Stimulated activated CD4-positive, alpha-beta T cell treated with anti-CD3 and anti-CD28 coated beads, Interleukin-12 subunit alpha, Interleukin-12 subunit beta, amount 100 ng/mL, for 24 hours (primary cell): ENCODE measurements around the gene BBIP1.

Experiments
- DNase-seq, 2 experiments: peaks; one replicate each; pipeline ENCODE4 v3.0.0-alpha.2; 2020; ENCODE audit warnings: low read depth in 2 of 2

Gene BBIP1, protein sequence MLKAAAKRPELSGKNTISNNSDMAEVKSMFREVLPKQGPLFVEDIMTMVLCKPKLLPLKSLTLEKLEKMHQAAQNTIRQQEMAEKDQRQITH

GRCh38 chr10:110918643-110919348 lies at the start of gene BBIP1:
Gene BBIP1 (minus strand): TSS chr10:110919180. CDS start chr10:110918157, 1,023 bp downstream.
- peak in 1 of 2 experiments; percentile 24 for DNase-seq

- DNase-seq: no peak
Observed at GRCh38 chr10:110967645-110968044, 48.7 kb upstream of the BBIP1 start.

DNA sequence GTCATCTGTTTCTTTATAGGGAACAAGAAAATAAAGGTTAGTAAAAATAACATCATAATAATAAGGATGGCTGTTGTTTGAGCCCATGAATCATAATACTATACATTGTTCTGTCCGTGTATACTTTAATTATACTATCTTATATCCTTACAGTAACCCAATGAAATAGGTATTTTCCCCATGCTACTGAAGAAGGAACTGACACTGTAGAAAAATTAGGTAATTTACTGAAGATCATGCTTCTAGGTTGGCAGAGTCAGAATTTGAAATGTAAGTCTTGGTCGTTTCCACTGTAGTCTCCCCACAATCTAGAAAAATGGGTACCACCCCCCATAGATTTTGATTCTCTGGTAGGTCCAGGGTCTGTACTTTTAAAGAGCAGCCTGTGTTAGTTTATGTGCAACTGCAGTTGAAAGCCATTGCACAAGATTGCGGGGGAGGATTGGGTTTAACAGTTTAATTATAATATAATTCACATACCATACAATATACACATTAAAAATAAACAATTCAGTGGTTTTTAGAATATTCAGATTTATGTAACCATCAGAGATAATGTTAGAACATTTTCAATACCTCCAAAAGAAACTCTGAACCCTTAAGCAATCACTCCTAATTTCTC lies 48.1 kb upstream of the BBIP1 start:
- no peak for DNase-seq

- DNase-seq: no peak
Observed at GRCh38 chr10:110966146-110966545, 47.2 kb upstream of the BBIP1 start.

DNA sequence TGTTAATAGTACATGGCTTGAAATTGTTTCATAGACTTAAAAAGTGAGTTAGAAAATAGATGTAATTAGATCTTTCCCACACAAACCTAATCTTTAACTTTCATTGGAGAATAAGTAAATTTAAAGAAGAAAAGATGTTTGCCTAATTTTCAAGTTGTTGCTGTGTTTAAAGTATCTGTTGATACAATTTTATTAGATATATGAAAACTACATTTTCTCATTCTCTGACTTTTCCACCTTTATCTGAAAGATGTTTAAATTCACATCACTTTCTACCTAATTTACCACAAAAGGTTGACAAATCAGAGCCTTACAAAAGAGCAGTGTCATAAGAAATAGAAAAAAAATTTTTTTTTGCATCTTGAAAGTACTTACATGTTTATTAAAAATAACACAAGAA lies 46.2 kb upstream of the BBIP1 start:
- DNase-seq: no peak

- no peak for DNase-seq
Observed at GRCh38 chr10:110964681-110965080, 45.7 kb upstream of the BBIP1 start.

GRCh38 chr10:110963162-110963561 lies 44.2 kb upstream of the BBIP1 start:
- DNase-seq: no peak

DNA sequence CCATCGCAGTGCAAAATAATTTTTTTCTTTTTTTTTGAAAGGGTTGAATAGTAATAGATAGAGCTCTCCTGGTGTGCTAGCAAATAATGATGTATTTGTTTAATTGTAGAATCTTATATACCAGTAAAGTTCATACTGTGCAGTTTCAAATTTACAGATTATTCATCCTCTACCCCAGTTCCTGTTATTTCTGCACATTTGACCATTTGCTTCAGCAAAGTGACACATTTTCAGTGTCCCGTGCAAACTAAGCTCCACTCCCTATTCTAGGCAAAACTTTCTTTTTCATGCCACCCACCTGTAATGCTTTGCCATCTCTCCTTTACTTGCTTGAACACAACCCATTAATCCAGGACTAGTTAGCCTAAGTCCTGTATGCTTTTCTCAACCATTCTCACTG lies 43.5 kb upstream of the BBIP1 start:
- no peak for DNase-seq

- no peak for DNase-seq
Observed at GRCh38 chr10:110960333-110960712, 41.3 kb upstream of the BBIP1 start.

DNA sequence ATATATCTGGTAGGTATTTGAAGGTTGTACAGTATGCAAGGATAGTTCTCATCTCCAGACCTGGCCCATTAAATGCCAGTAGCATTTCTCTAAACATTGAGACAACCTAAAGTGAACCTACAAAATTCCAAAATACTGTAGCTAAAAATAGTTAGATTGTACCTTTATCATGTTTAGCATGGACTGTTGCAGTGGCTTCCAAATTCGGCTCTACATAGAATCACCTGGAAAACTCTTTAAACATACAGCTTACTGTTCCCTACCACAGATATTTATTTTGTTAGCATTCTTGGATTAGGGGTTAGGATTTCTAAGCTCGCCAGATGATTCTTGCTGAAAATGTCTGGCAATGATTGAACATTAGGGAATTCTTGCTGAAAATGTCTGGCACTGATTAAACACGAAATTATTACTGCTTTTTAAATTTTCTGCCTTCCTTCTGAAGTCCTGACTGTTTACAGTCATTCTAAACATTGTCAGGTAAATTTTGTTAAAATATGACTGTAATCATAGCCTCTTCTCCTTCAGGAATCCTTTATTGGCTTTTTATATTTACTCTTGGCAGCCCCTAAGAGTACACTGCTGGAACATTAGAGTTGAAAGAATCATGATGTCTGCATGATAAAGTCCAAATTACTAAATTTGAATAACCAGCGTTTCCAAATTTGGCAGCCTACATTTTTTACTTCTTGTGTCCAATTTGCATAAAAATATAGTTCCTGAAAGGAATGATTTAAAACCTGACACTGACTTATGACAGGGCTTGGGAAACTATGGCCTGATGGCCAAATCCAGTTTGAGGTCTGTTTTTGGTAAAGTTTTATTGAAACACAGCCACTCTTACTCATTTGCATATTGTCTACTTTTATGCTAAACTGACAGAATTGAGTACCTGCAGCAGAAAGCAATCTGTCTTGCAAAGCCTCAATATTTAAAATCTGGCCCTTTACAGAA lies 40.7 kb upstream of the BBIP1 start:
- no peak for DNase-seq

GRCh38 chr10:110957606-110958005 lies 38.6 kb upstream of the BBIP1 start:
- DNase-seq: no peak

GRCh38 chr10:110951381-110951780 lies 32.4 kb upstream of the BBIP1 start:
- no peak for DNase-seq

DNA sequence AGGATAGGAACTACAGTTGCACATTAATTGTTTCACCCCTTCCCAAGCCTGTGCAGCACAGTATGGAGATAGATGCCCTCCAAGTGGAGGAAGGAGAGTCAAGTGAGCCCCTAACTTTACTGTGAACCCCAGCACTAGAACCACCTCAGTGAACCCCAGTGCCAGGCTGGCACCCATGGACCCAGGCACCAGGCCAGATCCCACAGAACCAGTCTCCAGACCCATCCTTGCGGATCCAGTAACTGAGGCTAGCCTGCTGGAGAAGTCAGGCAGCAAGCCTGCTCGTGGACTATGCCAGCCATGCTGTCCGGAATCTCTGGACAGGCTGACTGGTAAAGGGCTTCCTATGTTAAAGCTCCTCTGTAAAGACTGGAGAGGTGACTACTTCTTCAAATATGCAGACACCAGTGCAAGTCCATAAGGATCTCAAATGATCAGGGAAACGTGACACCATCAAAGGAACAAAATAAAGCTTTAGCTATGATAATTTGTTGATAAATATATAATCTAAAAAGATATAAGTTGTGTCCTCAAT lies 28.1 kb upstream of the BBIP1 start:
- DNase-seq: no peak

DNA sequence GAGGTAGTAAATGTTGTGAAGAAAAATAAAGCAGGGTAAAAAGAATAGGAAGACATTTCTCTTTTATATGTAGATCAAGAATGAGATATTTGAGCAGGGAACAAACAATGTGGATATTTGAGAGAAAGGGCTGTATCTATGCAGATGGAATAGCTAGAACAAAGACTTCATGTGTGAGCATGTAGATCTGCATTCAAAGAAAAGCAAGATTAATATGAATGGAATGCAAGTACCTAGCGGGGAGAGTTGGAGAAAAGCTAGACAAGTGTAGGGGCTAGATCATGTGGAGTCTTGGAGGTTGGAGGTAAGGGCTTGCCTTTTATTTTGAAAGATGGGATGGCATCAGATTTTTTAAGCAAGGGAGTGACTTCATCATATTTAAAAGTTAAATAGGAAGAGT lies 27.5 kb upstream of the BBIP1 start:
- DNase-seq: no peak

- DNase-seq: no peak
Observed at GRCh38 chr10:110944792-110945396, 25.9 kb upstream of the BBIP1 start.

- no peak for DNase-seq
Observed at GRCh38 chr10:110939419-110939818, 20.4 kb upstream of the BBIP1 start.

GRCh38 chr10:110936757-110937156 lies 17.8 kb upstream of the BBIP1 start:
- no peak for DNase-seq

GRCh38 chr10:110932505-110933180 lies 13.7 kb upstream of the BBIP1 start:
- no peak for DNase-seq

- no peak for DNase-seq
Observed at GRCh38 chr10:110931769-110932381, 12.9 kb upstream of the BBIP1 start.

- no peak for DNase-seq
Observed at GRCh38 chr10:110927461-110927860, 8.5 kb upstream of the BBIP1 start.
